C4-2B (cell line): ENCODE data around the gene CASP9.
"Not testable (repeated sequence)": the region's sequence is repeated elsewhere in the genome, so short reads cannot be mapped to it uniquely, and the experiment has no call there.

Source experiments
- H3K27ac ChIP-seq: fragments of 450-650 bp; 2 replicates; pipeline ENCODE4 v1.5.1; 2017
- ZFX ChIP-seq: fragments of 450-650 bp; IDR thresholded peaks from 2 replicates; pipeline ENCODE4 v1.6.1; 2017
- TF ChIP-seq, protein P1 (sequence below): fragments of 450-650 bp; conservative IDR thresholded peaks from 2 replicates; pipeline ENCODE4 v1.5.1; 2017; ENCODE audit warnings: mild to moderate bottlenecking

CASP9 gene

DNA sequence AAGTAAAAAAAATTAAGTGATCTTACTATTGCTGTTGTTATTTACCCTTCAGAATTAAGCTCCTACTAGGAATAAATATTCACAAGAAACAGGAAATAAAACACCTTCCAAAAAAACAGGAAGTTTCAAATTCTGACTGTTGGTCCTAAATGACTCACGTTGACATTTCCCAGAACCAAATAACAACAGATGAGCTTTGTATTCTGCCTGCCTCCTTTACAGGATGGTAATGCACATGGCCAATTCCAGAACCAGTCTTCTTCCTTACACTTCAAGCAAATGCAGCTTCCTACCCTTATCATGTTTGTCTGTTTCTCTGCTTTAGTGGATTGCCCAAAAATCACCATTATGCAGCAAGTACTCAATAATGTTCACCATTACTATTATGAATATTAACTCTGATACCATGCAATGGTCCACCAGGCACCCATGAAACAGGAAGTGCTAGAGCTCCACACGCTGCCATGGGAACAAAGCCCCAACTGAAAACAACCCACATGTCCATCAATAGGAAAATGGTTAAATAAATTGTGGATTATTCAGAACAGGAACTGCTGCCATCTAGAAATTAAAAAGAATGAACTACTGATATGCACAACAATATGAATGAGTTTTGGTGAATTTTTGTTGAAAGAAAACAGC, 8.9 kb downstream of the CASP9 start:
- TF ChIP-seq, protein P1, sequence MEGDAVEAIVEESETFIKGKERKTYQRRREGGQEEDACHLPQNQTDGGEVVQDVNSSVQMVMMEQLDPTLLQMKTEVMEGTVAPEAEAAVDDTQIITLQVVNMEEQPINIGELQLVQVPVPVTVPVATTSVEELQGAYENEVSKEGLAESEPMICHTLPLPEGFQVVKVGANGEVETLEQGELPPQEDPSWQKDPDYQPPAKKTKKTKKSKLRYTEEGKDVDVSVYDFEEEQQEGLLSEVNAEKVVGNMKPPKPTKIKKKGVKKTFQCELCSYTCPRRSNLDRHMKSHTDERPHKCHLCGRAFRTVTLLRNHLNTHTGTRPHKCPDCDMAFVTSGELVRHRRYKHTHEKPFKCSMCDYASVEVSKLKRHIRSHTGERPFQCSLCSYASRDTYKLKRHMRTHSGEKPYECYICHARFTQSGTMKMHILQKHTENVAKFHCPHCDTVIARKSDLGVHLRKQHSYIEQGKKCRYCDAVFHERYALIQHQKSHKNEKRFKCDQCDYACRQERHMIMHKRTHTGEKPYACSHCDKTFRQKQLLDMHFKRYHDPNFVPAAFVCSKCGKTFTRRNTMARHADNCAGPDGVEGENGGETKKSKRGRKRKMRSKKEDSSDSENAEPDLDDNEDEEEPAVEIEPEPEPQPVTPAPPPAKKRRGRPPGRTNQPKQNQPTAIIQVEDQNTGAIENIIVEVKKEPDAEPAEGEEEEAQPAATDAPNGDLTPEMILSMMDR: no peak
- TF ChIP-seq ZFX: no peak

DNA sequence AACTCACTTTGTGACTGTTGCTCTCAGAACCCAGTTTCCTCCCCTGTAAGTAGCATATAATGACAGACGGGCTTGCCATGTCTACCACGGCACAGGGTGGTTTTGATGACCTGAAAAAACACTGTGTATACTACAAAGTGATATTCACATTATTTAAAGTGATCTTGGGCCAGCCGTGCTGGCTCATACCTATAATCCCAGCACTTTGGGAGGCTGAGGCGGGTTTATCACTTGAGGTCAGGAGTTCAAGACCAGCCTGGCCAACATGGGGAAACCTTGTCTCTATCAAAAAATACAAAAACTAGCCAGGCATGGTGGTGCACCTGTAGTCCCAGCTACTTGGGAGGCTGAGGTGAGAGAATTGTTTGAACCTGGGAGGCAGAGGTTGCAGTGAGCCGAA, 9.5 kb downstream of the CASP9 start:
- not testable (repeated sequence) for H3K27ac ChIP-seq

More for the DNA sequence above, 8.9 kb downstream of the CASP9 start:
- no peak overlapping the region for H3K27ac ChIP-seq

DNA sequence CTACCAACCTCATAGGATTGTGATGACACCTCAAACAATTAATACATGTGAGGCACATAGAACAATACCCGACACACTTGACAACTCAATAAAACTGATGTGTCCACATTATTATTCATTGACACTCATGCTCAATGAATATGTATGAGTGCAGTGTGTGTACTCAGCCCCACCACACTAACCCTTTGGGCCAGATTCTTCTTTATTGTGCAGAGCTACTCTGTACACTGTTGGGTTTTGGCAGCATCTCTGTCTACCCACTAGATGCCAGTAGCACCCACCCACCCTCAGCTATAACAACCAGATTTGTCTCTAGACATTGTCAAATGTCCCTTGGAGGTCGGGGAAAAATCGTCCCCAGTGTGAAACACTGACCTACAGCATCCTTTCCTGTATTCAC, 10.1 kb downstream of the CASP9 start:
- TF ChIP-seq, protein P1: no peak
- no peak for TF ChIP-seq ZFX
- H3K27ac ChIP-seq: no peak overlapping the region

DNA sequence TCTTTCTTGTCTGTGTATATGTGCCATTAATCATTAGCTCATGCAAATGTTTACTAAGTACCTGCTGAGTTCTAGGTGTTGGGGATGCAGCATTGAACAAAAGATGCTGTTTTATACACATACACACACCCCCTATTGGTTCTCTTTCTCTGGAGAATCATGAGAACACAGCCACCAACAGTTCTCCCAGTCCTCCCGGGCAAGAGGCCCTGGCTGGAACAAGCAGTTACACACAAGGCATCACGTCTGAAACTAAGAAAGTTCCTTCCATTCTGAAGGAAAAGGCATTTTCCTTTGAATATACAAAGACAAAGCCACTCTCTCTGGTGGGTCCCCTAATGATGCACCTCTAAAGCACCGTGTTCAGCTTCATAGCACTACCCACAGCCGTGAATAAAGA, 10.8 kb downstream of the CASP9 start:
- H3K27ac ChIP-seq: no peak overlapping the region
- TF ChIP-seq, protein P1: no peak
- no peak for TF ChIP-seq ZFX

DNA sequence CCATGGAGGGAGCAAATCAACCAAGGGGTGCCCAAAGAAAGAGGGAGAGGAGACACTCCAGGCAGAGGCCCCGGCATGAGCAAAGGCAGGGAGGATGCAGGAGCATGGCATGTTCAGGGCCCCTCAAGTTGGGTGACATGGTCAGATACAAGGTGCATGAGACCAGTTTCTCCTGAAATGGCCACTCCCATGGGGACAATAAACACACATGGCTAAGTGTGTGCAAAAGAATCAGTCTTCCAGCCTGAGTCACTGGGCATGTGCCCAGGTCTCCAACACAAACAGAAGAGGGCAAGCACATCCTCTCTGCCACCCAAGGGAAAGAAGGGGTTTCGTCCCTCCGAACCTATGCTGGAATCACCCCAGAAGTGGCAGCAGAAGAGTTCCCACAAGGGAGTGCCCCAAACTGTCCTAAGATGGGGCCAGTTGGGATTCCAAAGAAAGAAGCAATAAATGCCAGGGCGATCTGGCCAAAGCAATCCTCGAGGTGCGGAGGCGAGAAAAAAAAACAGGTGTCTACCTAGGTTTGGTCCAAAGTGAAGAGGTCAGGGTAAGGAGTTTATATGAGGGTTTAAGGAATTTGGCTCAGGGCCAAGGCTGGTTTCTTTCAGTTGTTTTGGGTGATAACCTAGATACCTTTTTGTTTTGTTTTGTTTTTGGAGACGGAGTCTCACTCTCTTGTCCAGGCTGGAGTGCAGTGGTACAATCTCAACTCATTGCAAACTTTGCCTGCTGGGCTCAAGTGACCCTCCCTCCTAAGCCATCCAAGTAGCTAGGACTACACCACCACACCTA, 13.2 kb downstream of the CASP9 start:
- TF ChIP-seq, protein P1: no peak
- TF ChIP-seq ZFX: no peak
- H3K27ac ChIP-seq: no peak overlapping the region

DNA sequence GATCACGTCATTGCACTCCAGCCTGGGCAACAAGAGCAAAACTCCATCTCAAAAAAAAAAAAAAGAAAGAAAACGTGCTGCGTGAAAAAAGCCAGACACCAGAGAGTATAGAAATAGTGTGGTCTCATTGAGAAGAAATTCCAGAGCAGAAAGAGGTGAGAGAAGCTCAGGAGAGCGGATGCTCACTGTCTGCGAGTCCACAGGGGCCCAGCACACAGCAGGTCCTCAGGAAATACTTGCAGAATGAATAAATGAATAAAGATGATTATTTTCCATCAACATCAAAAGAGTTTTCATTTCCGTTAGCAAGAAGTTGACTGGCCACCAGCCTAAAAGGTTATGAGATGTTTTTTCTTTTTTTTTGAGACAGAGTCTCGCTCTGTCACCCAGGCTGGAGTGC, 14.4 kb downstream of the CASP9 start:
- TF ChIP-seq, protein P1: no peak
- no peak for TF ChIP-seq ZFX
- H3K27ac ChIP-seq: no peak overlapping the region

DNA sequence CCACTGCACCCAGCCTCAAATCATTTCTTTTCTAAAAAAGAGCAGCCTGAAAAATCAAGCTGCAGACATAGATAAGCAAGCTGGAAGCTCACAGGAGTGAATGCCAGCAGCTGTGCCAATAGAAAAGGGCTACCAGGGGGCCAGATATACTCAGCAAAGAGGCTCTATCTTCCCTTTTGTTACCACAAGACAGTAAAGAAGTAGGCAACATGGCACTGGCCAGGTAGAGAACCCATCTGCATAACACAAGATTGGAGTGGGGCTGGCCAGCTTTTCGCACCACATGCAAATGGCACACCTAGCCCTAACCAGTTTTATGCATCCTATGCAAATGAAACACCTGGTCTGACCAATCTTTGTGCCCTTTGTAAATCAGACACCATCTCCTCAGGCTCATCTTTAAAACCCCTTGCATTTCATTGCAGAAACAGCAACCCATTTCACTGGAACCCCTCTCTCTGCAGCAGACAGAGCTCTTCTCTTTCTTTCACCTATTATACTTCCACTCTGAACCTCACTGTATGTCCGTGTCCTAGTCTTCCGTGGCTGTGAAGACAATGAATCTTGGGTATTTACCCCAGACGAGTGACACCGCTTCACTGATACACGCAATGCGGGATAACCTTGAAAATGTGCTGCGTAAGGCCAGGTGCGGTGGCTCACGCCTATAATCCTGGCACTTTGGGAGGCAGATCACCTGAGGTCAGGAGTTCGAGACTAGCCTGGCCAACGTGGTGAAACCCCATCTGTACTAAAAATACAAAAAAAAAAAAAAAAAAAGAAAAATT, 15.1 kb downstream of the CASP9 start:
- H3K27ac ChIP-seq: no peak overlapping the region
- TF ChIP-seq, protein P1: no peak
- TF ChIP-seq ZFX: no peak
